Measurements from ENCODE around the gene SEMA3D.
A peak's percentile ranks its signal among the peaks of the same experiment; 100 is the strongest.

Gene SEMA3D

DNA sequence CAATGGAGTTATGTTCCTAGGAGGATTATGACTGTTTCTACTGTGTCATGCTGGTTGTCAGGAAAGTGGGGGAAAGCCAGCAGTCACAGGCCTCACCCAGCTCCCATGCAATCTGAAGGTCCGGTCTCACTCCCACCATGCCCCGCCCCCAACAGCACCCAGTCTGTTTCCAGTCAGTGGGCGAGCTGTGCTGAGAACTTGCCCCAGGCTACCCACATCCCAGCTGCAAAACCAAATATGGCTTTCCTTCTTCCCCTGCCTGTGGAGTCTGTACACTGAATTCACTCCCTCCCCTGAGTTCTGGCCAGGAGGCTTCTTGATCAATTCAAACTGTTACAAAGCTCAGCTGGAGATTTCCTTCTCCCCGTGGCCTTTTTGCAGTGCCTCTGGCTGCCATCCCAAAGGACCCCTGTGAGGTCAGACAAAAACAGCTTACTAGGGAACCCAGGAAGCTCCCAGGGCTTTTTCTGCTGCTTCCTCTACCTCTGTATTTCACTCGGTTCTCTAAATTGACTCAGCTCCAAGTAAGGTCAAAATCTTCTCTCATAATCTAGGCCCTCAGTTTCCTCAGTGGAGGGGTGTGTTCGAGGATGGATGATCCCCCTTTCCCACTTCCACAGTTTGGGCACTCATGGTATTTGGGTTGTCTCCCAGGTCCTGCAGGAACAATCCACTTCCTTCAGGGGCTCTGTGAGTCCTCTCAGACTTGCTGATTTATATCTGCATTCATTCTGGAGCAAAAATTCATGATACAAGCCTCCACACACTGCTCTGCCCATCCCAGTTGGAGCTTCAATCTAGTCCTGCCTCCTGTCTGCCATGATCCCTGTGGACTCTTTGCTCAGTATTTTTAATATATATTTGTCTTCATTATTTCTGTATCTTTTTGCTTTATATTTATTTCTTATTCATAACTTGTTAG lies 205.5 kb downstream of the SEMA3D start:
- no peak for DNase-seq

DNA sequence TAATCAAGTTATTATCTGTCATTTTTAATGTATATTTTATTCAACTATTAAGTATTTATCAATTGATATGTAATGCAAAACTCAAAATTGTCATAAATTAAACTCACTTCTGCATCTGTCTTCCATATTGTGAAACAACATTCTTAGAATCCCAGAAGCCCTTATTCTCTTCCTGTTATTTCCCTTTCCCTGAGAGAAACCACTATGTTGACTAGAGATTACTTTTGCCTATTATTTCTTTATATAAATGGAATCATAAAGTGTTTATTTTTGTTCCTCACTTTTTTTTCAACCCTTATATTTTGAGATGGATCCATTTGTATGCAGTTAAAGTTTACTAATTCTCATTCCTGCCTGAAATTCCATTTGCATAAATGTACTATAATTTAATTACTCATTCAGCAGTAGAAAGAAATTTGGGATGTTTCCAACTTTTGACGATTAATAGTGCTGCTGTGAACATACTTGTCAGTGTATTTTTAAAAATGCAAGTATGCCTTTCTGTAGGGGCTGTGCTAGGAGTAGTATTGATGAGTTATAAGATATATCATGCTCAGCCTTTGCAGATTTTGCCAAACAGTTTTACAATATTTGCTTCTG lies 211.2 kb downstream of the SEMA3D start:
- DNase-seq = no peak

DNA sequence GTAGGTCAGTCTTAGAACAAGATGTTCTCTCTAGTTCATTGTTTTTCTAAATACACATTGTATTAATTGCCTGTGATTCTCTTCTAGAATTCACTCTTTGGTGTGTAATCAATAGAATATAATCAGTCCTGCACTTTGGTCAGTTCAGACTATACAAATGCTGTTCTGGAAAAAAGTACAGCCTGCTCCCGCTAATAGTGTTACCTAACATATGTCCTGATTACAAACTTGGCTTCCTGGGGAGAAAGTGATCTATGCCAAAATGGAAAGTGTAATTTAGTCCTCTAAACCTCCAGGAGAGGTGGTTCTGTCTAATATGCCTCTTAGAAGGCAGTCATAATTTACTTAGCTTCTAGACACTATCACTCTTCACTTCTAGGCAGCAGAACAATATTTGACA lies 215.5 kb downstream of the SEMA3D start:
- DNase-seq = no peak

DNA sequence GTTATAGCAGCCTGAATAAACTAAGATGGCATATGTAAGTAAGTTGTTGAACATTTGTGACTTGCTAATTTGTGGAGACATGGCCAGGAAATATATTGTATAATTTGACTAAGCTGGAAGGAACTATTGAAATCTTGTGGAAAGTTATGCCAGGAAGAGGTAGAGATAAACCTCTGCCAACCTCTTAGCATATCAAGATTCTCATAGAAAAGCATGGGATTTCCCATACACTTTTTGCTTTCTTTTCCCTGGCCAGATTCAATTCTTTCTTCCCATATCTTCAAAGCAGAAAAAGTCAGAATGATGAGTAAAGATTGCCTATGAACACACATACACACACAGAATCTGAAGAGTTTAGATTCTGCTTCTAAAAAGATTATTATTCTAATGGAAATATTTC lies 216.2 kb downstream of the SEMA3D start:
- DNase-seq = no peak

DNA sequence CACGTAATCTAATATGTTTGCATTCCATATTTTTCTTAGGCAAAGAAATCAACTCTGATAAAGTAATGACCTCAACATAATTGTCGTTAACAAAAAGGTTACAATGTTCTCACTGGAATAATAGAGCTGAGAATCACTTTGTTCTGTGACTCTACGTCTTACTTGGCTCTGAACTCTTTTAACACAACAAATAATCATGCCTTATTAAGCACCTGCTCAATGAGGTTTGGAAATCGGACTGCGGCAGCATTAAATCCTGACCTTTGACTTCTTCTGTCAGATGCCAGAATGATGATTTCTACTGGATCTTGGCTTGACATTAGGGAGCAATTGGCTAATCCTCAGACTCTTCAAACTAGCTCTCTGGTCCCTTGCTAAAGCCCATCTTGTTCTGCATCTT lies 233.6 kb downstream of the SEMA3D start:
- no peak for DNase-seq

DNA sequence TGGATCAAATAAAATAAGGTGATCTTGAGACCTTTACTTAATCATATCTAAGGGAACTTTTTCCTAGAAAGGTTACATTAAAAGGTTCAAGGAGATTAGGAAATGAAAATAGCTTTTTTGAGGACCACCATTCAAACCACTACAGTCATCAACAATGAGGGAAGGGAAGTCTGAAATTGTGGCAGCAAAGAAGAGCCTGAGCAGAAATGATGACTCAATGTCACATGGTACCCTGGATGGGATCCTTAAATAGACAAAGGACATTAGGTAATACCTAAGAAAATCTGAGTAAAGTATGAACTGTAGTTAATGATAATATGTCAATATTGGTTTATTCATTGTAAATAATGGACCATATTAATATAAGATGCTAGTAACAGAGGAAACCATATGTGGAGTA lies 236.0 kb downstream of the SEMA3D start:
- DNase-seq = peak; percentile 24 to 54 (median 42)

DNA sequence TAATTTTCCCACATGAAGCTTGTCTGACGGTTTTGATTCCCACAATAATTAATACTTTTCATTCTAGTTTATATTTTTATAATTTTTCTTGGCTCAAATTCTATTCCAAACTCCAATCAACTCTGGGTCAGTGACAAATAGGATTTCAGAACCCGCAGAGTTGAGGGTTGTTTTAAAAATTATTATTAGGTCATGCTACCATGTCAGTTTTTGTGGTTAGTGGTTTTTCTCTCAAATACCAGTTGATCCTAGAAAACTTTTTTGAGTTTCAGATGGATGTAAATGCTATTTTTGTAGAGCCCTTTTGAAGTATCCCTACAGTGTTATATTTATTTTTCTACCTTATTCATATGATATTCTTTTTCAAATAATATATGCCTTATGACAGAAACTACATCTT lies 237.4 kb downstream of the SEMA3D start:
- DNase-seq = no peak

DNA sequence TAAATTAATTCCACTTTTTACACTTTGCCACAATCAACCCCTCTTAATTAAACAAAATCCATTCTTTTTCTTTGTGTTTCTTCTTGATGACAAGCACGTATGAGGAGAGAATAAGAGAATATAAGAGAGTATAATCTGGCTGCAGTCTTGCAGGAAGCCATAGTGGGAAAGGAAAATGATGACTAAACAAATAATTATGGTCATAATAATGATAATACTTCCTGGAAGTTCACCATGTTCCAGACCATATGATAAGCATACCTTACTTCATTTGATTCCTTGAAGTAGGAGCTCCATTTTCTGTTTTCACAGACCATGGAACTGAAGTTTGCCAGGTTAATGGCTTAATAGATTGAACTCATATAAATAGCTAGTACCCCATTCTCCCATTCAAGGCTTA lies 237.8 kb downstream of the SEMA3D start:
- DNase-seq = no peak

DNA sequence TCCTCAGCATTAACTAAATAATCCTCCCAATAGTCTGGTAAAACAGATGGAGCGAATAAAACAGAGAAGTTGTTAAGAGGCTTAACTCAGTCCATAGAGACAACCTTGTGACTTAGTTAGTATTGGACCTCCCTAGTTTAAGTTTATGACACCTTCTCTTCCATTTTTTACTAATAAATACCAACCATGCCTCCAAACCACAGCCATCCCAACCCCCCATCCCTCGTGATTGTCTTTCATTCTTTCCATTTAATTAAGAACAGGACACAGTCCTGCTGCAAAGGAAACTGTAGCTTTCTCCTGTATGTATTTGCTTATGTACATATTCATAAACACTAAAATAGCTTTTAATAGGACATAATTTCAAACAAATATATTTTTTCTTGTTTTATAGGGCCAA lies 238.2 kb downstream of the SEMA3D start:
- no peak for DNase-seq

DNA sequence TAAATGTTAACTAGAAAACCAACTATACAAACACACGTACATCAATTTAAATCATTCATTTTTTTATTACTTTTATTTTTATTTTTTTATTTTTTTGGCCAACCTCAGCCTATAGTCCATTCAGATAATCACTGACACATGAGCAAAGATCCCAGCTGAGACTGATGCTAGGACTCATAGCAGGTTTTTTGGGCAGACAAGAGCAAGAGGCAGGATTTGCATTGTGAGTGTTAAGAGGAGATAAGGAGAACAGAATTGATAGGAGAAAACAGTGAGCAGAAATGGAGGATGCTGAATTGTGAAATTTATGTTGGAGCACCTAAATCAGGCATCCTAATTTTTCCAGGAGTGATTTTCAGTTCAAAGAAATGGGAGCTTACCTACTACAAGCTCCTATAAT lies 240.3 kb downstream of the SEMA3D start:
- DNase-seq = no peak
